ENCODE measurements around the gene EVI5L. TPM values are rescaled to one million over a fixed set of nuclear protein-coding genes. Genes with fewer than 3 reads are reported as not detected.
A peak's percentile ranks its signal among the peaks of the same experiment; 100 is the strongest.

Gene EVI5L
- total and polyA plus RNA-seq, 2 of the 13 experiments (the other 11 are each of a cell fraction or from before 2014, with no cell fraction given), result 1.7 to 2.4 TPM

DNA sequence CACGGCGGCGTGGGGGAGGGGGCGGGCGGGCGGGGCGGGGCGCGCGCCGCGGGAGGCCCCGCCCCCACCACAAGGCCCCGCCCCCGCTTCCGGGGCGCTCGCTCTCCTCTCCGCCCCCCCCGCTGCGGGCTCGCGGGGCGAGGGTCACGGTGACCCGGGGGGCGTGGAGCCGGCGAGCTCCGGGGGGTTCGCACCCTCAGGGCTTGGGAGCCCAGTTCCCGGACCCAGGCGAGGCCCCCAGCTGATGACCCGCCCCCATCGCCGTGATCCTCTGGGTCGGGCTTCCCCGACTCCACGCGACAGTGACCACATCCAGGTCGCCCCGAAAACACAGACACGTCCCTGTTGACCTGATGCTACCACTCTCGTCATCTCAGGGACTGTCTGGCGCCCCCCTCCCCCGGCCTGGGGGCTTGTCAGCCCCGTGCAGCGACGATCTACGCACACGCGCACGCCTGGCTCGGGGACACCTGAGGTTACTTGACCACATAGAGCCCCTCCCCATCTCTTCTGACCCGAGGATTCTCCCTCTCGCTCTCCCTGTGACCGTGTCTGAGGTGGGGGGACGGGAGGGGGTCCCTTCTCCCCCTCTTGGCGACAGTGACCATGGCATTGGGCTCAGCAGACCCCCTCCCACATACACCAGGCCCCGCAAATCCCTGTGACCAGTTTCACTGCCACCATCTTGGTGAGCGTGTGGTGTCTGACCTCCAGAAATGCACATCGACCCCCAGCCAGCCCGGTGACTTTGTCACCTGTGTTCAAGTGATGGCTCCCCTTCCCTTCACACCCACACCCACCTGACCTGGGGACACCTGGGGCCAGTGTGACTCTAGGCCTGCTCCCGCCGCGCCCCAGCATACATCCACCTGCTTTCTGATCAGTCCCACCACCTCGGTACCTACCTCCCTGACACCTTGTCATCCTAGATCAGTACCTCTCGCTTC, 74.3 kb downstream of the EVI5L start (continued):
- TF ChIP-seq, protein P1, sequence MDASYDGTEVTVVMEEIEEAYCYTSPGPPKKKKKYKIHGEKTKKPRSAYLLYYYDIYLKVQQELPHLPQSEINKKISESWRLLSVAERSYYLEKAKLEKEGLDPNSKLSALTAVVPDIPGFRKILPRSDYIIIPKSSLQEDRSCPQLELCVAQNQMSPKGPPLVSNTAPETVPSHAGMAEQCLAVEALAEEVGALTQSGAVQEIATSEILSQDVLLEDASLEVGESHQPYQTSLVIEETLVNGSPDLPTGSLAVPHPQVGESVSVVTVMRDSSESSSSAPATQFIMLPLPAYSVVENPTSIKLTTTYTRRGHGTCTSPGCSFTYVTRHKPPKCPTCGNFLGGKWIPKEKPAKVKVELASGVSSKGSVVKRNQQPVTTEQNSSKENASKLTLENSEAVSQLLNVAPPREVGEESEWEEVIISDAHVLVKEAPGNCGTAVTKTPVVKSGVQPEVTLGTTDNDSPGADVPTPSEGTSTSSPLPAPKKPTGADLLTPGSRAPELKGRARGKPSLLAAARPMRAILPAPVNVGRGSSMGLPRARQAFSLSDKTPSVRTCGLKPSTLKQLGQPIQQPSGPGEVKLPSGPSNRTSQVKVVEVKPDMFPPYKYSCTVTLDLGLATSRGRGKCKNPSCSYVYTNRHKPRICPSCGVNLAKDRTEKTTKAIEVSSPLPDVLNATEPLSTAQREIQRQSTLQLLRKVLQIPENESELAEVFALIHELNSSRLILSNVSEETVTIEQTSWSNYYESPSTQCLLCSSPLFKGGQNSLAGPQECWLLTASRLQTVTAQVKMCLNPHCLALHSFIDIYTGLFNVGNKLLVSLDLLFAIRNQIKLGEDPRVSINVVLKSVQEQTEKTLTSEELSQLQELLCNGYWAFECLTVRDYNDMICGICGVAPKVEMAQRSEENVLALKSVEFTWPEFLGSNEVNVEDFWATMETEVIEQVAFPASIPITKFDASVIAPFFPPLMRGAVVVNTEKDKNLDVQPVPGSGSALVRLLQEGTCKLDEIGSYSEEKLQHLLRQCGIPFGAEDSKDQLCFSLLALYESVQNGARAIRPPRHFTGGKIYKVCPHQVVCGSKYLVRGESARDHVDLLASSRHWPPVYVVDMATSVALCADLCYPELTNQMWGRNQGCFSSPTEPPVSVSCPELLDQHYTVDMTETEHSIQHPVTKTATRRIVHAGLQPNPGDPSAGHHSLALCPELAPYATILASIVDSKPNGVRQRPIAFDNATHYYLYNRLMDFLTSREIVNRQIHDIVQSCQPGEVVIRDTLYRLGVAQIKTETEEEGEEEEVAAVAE (CRISPR knock-in tag; IDR thresholded peaks at IDR 0.05; ENCODE audit: borderline replicate concordance), result 0 out of 2 replicates have a peak, but pooled peaks have one; percentile 3
- TF ChIP-seq ZNF496 (CRISPR knock-in tag; IDR thresholded peaks at IDR 0.05; ENCODE audit: insufficient replicate concordance) (no peak), MIER2 (CRISPR knock-in tag; IDR thresholded peaks at IDR 0.05) (no peak), HNRNPLL (IDR thresholded peaks at IDR 0.05; ENCODE audit: low read depth, low read length, poor library complexity, severe bottlenecking) (no peak), PCBP2 (optimal IDR thresholded peaks at IDR 0.05; ENCODE audit: low read depth, low read length, poor library complexity, severe bottlenecking) (no peak), PAWR (CRISPR knock-in tag; IDR thresholded peaks at IDR 0.05; ENCODE audit: borderline replicate concordance) (no peak), ZNF232 (CRISPR knock-in tag; IDR thresholded peaks at IDR 0.05; ENCODE audit: borderline replicate concordance) (0 out of 2 replicates have a peak, but pooled peaks have one; percentile 48), ZNF468 (CRISPR knock-in tag; IDR thresholded peaks at IDR 0.05) (no peak), PTBP1 (IDR thresholded peaks at IDR 0.05; ENCODE audit: low read depth, low read length, poor library complexity, severe bottlenecking) (no peak)
- TF ChIP-seq, protein P2, sequence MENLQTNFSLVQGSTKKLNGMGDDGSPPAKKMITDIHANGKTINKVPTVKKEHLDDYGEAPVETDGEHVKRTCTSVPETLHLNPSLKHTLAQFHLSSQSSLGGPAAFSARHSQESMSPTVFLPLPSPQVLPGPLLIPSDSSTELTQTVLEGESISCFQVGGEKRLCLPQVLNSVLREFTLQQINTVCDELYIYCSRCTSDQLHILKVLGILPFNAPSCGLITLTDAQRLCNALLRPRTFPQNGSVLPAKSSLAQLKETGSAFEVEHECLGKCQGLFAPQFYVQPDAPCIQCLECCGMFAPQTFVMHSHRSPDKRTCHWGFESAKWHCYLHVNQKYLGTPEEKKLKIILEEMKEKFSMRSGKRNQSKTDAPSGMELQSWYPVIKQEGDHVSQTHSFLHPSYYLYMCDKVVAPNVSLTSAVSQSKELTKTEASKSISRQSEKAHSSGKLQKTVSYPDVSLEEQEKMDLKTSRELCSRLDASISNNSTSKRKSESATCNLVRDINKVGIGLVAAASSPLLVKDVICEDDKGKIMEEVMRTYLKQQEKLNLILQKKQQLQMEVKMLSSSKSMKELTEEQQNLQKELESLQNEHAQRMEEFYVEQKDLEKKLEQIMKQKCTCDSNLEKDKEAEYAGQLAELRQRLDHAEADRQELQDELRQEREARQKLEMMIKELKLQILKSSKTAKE (CRISPR knock-in tag; IDR thresholded peaks at IDR 0.05; ENCODE audit: borderline replicate concordance), result no peak
- TF ChIP-seq, protein P3, sequence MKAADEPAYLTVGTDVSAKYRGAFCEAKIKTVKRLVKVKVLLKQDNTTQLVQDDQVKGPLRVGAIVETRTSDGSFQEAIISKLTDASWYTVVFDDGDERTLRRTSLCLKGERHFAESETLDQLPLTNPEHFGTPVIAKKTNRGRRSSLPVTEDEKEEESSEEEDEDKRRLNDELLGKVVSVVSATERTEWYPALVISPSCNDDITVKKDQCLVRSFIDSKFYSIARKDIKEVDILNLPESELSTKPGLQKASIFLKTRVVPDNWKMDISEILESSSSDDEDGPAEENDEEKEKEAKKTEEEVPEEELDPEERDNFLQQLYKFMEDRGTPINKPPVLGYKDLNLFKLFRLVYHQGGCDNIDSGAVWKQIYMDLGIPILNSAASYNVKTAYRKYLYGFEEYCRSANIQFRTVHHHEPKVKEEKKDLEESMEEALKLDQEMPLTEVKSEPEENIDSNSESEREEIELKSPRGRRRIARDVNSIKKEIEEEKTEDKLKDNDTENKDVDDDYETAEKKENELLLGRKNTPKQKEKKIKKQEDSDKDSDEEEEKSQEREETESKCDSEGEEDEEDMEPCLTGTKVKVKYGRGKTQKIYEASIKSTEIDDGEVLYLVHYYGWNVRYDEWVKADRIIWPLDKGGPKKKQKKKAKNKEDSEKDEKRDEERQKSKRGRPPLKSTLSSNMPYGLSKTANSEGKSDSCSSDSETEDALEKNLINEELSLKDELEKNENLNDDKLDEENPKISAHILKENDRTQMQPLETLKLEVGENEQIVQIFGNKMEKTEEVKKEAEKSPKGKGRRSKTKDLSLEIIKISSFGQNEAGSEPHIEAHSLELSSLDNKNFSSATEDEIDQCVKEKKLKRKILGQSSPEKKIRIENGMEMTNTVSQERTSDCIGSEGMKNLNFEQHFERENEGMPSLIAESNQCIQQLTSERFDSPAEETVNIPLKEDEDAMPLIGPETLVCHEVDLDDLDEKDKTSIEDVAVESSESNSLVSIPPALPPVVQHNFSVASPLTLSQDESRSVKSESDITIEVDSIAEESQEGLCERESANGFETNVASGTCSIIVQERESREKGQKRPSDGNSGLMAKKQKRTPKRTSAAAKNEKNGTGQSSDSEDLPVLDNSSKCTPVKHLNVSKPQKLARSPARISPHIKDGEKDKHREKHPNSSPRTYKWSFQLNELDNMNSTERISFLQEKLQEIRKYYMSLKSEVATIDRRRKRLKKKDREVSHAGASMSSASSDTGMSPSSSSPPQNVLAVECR (CRISPR knock-in tag; IDR thresholded peaks at IDR 0.05; ENCODE audit: borderline replicate concordance), result peak; percentile 45; the same call in 1 of the 2 replicates
- TF ChIP-seq, protein P4, sequence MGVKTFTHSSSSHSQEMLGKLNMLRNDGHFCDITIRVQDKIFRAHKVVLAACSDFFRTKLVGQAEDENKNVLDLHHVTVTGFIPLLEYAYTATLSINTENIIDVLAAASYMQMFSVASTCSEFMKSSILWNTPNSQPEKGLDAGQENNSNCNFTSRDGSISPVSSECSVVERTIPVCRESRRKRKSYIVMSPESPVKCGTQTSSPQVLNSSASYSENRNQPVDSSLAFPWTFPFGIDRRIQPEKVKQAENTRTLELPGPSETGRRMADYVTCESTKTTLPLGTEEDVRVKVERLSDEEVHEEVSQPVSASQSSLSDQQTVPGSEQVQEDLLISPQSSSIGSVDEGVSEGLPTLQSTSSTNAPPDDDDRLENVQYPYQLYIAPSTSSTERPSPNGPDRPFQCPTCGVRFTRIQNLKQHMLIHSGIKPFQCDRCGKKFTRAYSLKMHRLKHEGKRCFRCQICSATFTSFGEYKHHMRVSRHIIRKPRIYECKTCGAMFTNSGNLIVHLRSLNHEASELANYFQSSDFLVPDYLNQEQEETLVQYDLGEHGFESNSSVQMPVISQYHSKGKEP (CRISPR knock-in tag; IDR thresholded peaks at IDR 0.05), result no peak
- TF ChIP-seq, protein P5, sequence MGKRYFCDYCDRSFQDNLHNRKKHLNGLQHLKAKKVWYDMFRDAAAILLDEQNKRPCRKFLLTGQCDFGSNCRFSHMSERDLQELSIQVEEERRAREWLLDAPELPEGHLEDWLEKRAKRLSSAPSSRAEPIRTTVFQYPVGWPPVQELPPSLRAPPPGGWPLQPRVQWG (CRISPR knock-in tag; IDR thresholded peaks at IDR 0.05; ENCODE audit: borderline replicate concordance, low read depth), result no peak
